GM21423 (cell line): Measurements from ENCODE around the gene FGGY.
"Not testable (repeated sequence)": the region's sequence is repeated elsewhere in the genome, so short reads cannot be mapped to it uniquely, and the experiment has no call there.

Source experiments
- ATAC-seq: cut with Tn5 transposase; IDR thresholded peaks from one replicate; pipeline ENCODE4 v1.9.1; 2021; ENCODE audit warnings: mild to moderate bottlenecking, moderate library complexity; ENCODE audit not compliant: unreplicated experiment

Gene FGGY

DNA sequence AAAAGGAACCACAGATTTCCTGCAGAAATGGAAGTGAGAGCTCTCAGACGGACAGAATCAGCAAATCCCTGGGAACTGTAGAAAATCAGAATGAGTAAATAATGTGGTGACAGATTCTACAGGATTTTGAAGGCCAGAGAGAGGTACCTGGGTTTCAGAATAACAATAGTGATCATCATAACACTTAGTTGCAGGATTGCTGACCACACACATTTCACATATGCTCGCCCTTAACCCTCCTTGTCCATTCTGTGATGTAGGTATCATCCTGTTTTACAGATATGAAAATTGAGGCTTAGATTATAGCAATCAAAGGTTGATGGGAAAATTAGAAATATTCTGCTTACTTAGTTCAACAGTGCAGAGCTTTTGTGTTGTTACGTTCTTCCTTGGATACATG lies 419.9 kb downstream of the FGGY start:
- no peak for ATAC-seq

GRCh38 chr1:59718064-59718988 lies 421.4 kb downstream of the FGGY start:
- no peak for ATAC-seq

DNA sequence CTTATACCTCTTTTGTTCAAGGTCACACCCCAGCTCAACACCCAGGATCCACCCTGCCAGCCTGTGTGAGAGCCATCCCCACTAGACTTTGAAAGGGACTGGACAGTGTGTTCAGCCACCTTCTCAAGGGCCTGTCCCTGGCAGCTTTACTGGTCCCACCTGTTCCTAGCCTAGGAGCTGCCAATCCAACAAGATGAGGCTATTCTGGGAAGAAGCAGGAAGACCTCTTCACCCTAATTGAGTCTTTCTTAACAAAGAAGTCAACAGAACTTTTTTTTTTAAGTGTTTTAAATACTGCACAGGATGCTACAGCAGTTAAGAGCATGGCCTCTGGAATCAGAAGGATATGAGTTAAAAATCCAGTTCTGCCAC lies 422.1 kb downstream of the FGGY start:
- ATAC-seq, result no peak

DNA sequence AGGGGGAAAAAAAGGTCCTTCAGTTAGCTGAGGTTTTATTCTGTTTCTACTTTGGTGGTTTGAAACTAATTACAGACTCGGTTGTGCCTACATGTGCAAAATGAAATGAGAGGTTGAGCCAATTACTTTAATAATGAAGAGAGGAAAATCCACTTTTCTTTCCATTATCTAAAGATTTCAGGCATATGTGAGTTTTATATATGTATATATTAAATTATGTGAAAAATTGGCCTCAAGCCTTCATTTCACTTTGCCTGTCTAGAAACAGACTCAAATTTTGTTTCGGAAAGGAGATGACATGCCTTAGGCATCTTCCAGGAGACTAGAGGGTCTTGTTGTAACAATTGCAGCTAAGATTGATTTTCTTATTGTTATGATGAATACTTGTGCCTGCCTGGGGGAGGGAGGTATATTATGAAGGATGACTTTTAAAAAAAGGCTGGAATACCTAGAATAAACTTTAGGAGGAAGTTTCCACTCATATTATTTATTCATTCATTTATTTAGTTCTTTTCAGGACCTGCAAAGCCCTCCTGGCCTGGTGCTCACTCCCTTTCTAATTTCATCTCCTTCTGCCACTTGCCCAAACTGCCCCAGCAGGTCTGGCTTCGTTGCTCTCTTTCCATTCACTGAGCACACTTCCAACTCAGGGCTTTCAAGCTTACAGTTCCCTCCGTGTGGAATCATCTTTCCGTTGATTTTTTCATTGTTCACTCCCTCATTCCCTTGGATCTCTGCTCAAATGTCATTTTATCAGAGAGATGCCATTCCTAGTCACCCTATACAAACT lies 423.6 kb downstream of the FGGY start:
- ATAC-seq, result no peak

GRCh38 chr1:59730302-59730701 lies 433.4 kb downstream of the FGGY start:
- no peak for ATAC-seq

DNA sequence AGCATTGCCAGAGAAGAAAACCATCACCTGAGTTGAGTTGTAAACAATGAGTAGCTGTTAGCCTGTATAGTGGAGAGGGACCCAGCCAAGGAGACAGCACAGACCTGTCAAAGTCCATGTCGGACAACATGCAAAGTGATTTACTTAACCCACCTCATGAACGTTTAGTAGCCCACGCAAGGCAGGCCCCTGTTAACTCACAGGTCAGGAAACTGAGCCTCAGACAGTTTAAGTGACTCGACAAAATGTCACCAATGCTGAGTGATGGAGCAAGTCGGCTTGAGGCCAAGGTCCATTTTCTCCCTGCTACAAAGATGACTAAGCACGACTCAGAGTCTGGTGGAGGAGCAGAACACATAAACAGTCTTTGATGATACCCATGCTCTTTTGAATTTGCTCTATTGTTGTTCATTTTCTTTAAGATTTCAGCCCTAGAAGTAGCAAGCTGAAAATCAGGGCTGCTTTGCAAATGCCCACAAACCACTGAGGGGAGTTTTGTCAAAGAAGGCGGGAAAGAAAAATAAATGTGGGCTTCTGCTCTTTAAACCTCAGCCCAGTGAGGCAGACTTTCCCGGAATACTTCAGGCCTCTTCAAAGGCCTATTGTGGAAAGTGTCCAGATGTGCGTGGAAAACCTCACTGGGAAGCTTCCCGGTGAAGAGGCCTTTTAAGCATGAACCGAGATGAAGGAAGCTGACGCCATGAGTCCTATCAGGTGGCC lies 434.0 kb downstream of the FGGY start:
- ATAC-seq, result no peak

- no peak for ATAC-seq
Measured at GRCh38 chr1:59731591-59731990, 434.7 kb downstream of the FGGY start.

GRCh38 chr1:59732214-59732955 lies 435.5 kb downstream of the FGGY start:
- no peak for ATAC-seq

GRCh38 chr1:59733443-59734141 lies 436.7 kb downstream of the FGGY start:
- ATAC-seq, result no peak

DNA sequence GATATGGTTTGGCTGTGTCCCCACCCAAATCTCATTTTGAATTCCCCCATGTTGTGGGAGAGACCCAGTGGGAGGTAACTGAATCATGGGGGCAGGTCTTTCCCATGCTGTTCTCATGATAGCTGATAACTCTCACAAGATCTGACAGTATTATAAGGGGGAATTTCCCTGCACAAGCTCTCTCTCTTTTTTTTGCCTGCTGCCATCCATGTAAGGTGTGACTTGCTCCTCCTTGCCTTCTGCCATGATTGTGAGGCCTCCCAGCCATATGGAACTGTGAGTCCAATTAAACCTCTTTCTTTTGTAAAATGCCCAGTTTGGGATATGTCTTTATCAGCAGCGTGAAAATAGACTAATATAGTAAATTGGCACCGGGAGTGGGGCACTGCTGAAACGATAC lies 439.0 kb downstream of the FGGY start:
- not testable (repeated sequence) for ATAC-seq

DNA sequence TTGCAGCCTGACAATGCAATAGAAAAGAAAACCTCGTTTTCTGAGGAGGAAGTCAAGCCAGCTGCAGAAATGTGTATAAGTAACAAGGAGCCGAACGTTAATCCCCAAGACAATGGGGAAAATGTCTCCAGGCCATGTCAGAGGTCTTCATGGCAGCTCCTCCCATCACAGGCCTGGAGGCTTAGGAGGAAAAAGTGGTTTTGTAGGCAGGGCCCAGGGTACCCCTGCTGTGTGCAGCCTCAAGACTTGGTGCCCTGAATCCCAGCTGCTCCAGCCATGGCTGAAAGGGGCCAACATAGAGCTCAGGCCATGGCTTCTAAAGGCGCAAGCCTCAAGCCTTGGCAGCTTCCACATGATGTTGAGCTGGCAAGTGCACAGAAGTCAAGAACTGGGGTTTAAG lies 439.9 kb downstream of the FGGY start:
- ATAC-seq, result no peak

DNA sequence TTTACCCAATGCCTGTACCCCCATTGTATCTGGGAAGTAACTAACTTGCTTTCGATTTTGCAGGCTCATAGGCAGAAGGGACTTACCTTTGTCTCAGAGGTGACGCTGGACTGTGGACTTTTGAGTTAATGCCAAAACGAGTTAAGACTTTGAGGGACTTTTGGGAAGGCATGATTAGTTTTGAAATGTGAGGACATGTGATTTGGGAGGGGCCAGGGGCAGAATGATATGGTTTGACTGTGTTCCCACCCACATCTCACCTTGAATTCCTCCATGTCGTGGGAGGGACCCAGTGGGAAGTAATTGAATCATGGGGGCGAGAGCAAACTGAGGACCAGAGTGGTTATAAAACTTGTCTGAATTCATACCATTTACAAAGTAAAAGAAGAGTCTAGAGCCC lies 440.7 kb downstream of the FGGY start:
- no peak for ATAC-seq

DNA sequence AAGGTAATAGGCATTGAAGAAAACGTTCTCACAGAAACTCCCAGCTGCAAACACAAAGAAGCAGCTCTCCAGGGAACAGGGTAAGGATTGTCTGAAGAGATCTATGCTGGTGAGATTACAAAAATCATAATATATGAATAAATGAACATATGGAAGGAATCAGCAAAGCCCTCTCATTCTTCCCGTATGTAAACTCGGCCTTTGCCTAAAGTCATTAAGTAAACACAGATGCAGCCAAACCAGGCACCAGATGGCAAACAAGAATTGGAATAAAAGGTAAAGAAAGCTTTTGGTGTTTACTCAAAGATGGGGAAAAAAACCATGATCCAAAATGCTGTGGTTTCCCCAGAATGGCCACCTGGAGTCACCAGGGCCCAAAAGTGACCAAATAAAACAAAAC lies 441.3 kb downstream of the FGGY start:
- no peak for ATAC-seq

GRCh38 chr1:59738591-59739015 lies 441.7 kb downstream of the FGGY start:
- ATAC-seq, result no peak

DNA sequence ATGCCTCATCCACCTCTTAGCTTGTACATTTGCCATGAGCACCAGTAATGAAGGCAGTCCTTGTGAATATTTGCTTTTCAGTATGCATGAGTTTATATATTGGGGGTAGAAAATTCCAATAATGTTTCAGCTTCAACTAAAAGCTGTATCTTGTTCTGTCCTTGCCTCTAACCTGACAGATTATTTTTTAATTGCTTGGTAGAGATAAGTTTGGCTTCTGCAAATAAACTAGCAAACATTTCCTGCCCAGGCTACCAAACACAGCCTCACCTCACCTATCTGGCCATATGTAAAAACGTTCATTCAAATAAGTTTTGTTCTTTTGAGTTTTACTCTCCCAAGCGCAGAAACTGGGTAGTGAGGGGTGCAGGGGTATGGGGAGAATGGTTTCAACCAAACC lies 442.2 kb downstream of the FGGY start:
- no peak for ATAC-seq

- no peak for ATAC-seq
Measured at GRCh38 chr1:59742526-59742925, 445.6 kb downstream of the FGGY start.

GRCh38 chr1:59743324-59744091 lies 446.6 kb downstream of the FGGY start:
- ATAC-seq, result no peak

DNA sequence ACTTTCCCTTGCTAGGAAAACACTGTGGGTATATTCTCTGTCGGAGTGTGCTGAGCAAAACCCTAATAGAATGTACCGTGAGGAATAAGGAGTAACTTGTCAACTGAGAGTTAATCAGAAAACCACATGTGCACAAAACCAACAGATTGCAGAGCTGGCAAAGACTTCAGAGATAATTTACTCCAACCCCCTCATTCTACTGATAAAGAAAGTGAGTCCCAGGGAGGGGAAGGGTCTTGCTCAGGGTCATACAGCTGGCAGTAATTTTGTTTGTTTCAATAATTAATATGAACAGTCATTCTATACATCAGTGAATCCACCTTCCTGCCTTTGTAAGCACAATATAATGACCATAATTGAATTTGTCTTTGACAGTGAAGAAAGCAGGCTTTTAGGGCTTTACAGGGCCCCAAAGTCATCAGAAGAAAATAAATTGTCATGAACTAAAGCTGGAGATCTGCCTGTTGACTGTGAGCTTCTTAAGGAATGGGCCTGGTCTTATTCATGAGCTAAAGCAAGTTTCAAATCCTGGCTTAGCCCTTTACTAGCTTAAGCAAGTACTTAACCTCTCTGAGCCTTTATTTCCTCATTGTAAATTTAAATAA lies 450.6 kb downstream of the FGGY start:
- ATAC-seq, result no peak

GRCh38 chr1:59748123-59748522 lies 451.2 kb downstream of the FGGY start:
- no peak for ATAC-seq
